Breast epithelium (tissue), 3 donors: ENCODE data around the gene PHACTR1.

ENCODE experiments used
- CTCF ChIP-seq, 3 donors: fragments of 450-650 bp; IDR thresholded peaks; one replicate each; pipeline ENCODE4 v1.5.1; 2016 to 2017; ENCODE audit warnings: antibody characterized with exemption in 3 of 3, mild to moderate bottlenecking in 3 of 3, moderate library complexity in 3 of 3
- POLR2A ChIP-seq: fragments of 450-650 bp; IDR thresholded peaks from one replicate; pipeline ENCODE4 v1.6.1; 2016; ENCODE audit warnings: antibody characterized with exemption, mild to moderate bottlenecking, moderate library complexity

GRCh38 chr6:13074415-13075140, 358.0 kb downstream of the PHACTR1 start:
- TF ChIP-seq POLR2A (no peak), CTCF (IDR thresholded peaks at IDR 0.05) (no peak)
